ENCODE data around the gene RNASE11.
"Not testable (repeated sequence)": the region's sequence is repeated elsewhere in the genome, so short reads cannot be mapped to it uniquely, and the experiment has no call there.

Gene RNASE11

GRCh38 chr14:20606190-20606901 is 18.5 kb upstream of the RNASE11 start:
- TF ChIP-seq MYC (IDR thresholded peaks at IDR 0.05; ENCODE audit: low read depth, low read length) (no peak), POLR2A (IDR thresholded peaks at IDR 0.05; ENCODE audit: extremely low read depth, insufficient read length) (no peak), CTCF (IDR thresholded peaks at IDR 0.05; ENCODE audit: low read depth, low read length) (peak; percentile 67), MAX (IDR thresholded peaks at IDR 0.05; ENCODE audit: low read depth, low read length) (no peak)
- DNase-seq (ENCODE audit: low read depth), result peak; percentile 73

GRCh38 chr14:20603813-20604690 is 16.3 kb upstream of the RNASE11 start:
- TF ChIP-seq CTCF (IDR thresholded peaks at IDR 0.05; ENCODE audit: low read depth, low read length) (no peak), MYC (IDR thresholded peaks at IDR 0.05; ENCODE audit: low read depth, low read length) (no peak), MAX (IDR thresholded peaks at IDR 0.05; ENCODE audit: low read depth, low read length) (peak; percentile 41; the same call in 1 of the 2 replicates)
- no peak overlapping the region for H3K4me3 ChIP-seq (ENCODE audit: low read depth, low read length)
- peak; percentile 67 for DNase-seq (ENCODE audit: low read depth)

More at GRCh38 chr14:20606190-20606901, 18.5 kb upstream of the RNASE11 start:
- no peak overlapping the region for H3K4me3 ChIP-seq (ENCODE audit: low read depth, low read length)

- H3K4me3 ChIP-seq (ENCODE audit: low read depth, low read length), result no peak overlapping the region
- no peak for DNase-seq (ENCODE audit: low read depth)
- TF ChIP-seq MYC (IDR thresholded peaks at IDR 0.05; ENCODE audit: low read depth, low read length) (no peak), POLR2A (IDR thresholded peaks at IDR 0.05; ENCODE audit: extremely low read depth, insufficient read length) (no peak), MAX (IDR thresholded peaks at IDR 0.05; ENCODE audit: low read depth, low read length) (no peak), CTCF (IDR thresholded peaks at IDR 0.05; ENCODE audit: low read depth, low read length) (no peak)
These were observed 14.8 kb upstream of the RNASE11 start for GRCh38 chr14:20602583-20602982.

- H3K4me3 ChIP-seq (ENCODE audit: low read depth, low read length), result peak overlapping the region; percentile 39
- TF ChIP-seq CTCF (IDR thresholded peaks at IDR 0.05; ENCODE audit: low read depth, low read length) (no peak), POLR2A (IDR thresholded peaks at IDR 0.05; ENCODE audit: extremely low read depth, insufficient read length) (no peak), MAX (IDR thresholded peaks at IDR 0.05; ENCODE audit: low read depth, low read length) (no peak), MYC (IDR thresholded peaks at IDR 0.05; ENCODE audit: low read depth, low read length) (no peak)
- DNase-seq (ENCODE audit: low read depth), result peak; percentile 77
These were observed 13.7 kb upstream of the RNASE11 start for GRCh38 chr14:20601522-20601921.

GRCh38 chr14:20597108-20597507 is 9.3 kb upstream of the RNASE11 start:
- DNase-seq (ENCODE audit: low read depth), result no peak
- TF ChIP-seq CTCF (IDR thresholded peaks at IDR 0.05; ENCODE audit: low read depth, low read length) (no peak), MYC (IDR thresholded peaks at IDR 0.05; ENCODE audit: low read depth, low read length) (no peak), POLR2A (IDR thresholded peaks at IDR 0.05; ENCODE audit: extremely low read depth, insufficient read length) (no peak), MAX (IDR thresholded peaks at IDR 0.05; ENCODE audit: low read depth, low read length) (no peak)

GRCh38 chr14:20595726-20596125 is 7.9 kb upstream of the RNASE11 start:
- H3K4me3 ChIP-seq (ENCODE audit: low read depth, low read length); DNase-seq (ENCODE audit: low read depth): not testable (repeated sequence)

More at GRCh38 chr14:20597108-20597507, 9.3 kb upstream of the RNASE11 start:
- H3K4me3 ChIP-seq (ENCODE audit: low read depth, low read length), result no peak overlapping the region
